Neural progenitor cell (in vitro differentiated cells): ENCODE results near the gene SNX11.

Source experiments
- CTCF ChIP-seq: fragments of 200-600 bp; sonication (generic); IDR thresholded peaks from 2 replicates; pipeline ENCODE4 v1.5.1; 2017; ENCODE audit warnings: antibody characterized with exemption, mild to moderate bottlenecking
- EZH2 ChIP-seq: fragments of 200-600 bp; sonication (generic); IDR thresholded peaks from 2 replicates; pipeline ENCODE4 v1.6.1; 2017; ENCODE audit warnings: antibody characterized with exemption, mild to moderate bottlenecking, moderate library complexity

- TF ChIP-seq CTCF (no peak), EZH2 (no peak)
Observed at GRCh38 chr17:48162946-48163506, 55.5 kb downstream of the SNX11 start.
